ENCODE results near the gene RPL36.
A peak's percentile ranks its signal among the peaks of the same experiment; 100 is the strongest.
"Not testable (repeated sequence)": the region's sequence is repeated elsewhere in the genome, so short reads cannot be mapped to it uniquely, and the experiment has no call there.

RPL36 gene

GRCh38 chr19:5688262-5688881 is 1.7 kb upstream of the RPL36 start:
- not testable (repeated sequence) for DNase-seq

DNA sequence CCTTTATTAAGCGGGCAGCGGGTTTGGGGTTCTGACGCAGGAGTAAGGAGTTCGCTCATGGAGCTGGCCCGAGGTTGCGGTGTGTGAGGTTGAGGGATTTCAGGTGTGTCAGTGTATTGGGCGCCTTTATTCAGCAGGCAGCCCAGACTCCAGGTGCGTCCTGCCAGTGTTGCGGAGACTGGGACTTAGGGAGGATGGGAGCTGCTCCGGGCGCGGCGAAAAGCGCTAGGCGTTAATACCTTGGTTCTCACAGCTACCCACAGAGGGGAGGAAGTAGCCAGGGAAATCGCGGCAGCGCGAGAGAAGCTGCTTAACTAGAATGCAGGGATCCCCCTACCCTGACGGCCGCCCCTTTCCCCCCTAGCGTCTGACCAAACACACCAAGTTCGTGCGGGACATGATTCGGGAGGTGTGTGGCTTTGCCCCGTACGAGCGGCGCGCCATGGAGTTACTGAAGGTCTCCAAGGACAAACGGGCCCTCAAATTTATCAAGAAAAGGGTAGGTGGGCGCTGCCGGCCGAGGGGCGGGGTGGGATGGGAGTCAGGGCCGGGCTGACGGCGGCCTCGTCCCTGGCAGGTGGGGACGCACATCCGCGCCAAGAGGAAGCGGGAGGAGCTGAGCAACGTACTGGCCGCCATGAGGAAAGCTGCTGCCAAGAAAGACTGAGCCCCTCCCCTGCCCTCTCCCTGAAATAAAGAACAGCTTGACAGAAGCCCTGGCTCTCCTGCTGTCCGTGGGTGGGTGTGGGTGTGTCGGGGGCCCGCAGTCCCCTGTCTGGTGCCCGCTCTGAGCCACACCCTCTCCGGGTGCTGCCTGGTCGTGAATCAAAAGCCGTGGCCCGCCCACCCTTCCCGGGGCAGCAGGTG is 1.1 kb downstream of the RPL36 start:
- peak in 17 of 51 donors; percentile 8 to 45 (median 24) for DNase-seq

- peak in 3 of 51 donors; percentile 11 to 45 (median 24) for DNase-seq
Observed at GRCh38 chr19:5691822-5692722, 2.0 kb downstream of the RPL36 start.

DNA sequence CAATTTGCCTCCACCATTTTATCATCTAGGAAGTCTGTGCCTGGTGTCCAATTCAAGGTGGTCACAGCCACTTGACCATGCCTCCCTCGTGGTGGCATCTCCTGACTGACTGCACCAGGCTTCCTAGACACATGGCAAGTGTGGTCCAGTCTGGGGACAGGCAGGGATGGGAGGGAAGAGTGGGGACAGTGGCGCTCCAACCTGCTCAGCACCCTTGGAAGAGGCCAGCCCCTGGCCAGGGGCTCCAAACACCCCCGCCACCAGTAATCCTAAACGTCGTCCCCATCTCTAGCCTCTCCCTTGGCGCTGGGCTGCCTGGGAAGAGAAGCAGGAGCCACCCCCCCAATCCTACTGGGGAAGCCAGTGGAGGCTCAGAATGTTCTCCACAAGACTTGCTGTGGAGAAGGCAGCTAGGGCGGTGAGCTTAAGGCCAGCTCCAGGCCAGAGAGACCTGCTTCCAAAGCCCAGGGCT is 2.7 kb downstream of the RPL36 start:
- DNase-seq, result no peak

- no peak for DNase-seq
Observed at GRCh38 chr19:5693195-5694166, 3.4 kb downstream of the RPL36 start.

DNA sequence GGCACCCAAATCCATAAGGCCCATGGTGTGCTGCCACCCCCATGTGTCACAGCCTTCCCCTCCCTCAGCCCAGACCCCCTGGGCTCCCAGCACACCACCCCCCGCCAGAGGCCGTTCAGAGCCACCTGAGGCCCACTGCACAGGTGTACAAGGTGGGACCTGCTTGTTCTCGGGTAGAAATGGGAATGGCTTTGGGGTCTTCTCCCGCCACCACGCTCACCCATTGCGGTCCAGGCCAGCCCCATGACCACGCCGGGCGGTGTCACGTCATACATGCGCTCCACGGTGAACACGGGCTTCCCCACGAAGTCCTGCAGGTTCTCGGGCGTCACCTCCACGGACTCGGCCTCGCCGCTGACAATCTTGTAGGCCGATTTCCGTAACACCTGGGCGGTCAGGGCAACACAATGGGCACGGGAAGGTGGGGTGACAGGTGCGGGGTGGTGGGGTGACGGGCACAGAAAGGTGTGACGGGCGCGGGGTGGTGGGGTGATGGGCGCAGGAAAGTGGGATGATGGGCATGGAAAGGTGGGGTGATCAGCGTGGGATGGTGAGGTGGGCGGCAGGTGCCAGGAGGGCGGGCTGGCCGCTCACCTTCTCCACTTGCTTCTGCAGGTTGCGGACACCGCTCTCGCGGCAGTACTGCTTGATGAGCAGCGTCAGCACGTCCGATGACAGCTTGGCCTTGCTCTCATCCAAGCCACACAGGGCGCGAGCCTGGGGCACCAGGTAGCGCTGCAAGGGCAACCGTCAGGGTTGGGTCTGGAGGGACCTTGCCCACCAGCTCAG is 4.3 kb downstream of the RPL36 start:
- no peak for DNase-seq

DNA sequence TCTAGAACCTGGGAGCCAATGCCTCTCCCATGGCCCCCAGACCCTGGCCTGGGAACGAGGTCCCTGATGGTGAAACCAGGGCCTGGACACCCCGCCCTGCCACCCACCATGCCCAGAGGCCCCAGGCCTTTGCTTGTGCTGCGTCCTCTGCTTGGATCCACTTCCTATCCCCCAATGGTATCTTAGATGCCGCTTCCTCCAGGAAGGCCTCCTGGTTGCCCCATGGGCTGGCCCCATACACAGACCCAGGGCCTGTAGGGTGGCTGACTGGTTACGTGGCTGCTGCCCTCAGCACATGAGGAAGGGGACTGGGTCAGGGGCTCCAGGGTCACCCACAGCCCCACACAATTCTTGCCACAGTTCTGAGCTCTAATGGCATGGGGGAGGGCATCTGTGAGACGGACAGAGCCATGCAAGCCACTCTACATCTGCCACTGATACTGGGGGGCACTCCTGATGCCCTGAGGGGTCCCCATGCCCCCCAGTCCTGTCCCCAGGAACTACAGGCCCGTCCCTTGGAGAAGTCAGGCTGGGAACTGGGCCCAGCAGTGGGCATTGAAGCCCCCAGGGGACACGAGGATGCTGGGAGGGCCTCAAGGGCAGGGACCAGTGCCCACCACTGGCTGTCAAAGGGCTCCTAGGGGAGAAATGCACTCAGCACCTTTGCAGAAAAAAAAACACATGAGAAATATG is 5.0 kb downstream of the RPL36 start:
- no peak for DNase-seq

DNA sequence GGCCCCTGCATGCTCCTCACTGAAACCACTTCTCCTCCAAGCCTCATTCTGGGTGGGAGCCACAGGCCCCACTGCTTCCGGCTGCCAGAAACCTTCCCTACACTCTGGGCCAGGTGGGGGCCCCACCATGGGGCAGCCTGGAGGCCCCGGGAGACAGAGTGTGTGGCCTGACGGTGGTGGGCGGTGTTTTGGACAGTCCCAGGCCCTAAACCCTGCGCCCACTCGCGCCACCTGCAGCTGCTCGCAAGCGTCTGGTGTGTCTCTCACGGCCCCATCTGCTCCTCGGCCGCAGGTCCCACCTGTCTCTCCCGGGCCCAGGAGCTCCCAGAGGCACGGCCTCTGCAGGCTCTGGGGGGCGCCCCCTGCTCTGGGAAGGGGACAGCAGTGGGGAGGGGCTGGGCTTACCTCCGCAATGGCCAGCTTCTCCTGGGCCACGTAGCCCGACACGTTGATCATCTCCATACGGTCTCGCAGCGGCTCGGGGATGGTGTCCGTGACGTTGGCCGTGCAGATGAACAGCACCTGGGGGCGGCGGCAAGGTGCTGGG is 5.6 kb downstream of the RPL36 start:
- DNase-seq, result no peak

GRCh38 chr19:5696196-5697021 is 6.3 kb downstream of the RPL36 start:
- no peak for DNase-seq

- no peak for DNase-seq
Observed at GRCh38 chr19:5697022-5697889, 7.2 kb downstream of the RPL36 start.

DNA sequence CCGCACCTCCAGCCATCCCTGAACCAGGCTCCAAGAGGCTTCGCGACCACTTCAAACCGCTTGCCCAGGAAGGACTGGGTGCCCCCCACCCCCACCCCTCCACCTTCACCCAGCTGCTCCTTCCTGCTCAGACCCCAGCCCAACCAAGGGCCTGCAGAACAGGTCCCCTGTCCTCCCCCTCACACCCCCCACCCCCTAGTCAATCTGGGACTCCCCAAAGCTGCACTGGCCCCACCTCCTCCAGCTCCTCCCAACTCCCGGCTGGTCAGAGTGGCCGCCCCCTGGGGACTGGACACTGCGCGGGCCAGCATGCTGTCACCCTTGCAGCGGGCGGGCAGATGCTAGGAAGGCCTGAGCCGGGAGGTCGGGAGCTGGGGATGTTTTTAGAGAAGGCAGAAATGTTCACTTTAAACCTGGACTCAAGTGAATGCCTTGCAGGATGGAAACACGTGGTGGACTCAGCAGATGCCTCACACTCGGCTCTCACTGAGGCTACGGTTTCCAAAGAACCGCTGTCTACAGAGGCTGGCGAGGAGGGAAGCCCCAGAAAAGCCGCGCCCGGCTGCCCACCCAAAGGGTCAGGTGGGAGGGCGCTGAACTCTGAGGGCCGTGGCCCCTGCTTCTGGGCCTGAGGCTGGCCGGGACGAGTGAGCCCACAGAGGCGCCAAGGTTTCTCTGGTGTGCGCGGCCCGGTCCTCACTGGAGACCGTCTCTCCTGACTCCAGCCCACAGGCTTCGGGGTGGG is 8.0 kb downstream of the RPL36 start:
- DNase-seq, result no peak

DNA sequence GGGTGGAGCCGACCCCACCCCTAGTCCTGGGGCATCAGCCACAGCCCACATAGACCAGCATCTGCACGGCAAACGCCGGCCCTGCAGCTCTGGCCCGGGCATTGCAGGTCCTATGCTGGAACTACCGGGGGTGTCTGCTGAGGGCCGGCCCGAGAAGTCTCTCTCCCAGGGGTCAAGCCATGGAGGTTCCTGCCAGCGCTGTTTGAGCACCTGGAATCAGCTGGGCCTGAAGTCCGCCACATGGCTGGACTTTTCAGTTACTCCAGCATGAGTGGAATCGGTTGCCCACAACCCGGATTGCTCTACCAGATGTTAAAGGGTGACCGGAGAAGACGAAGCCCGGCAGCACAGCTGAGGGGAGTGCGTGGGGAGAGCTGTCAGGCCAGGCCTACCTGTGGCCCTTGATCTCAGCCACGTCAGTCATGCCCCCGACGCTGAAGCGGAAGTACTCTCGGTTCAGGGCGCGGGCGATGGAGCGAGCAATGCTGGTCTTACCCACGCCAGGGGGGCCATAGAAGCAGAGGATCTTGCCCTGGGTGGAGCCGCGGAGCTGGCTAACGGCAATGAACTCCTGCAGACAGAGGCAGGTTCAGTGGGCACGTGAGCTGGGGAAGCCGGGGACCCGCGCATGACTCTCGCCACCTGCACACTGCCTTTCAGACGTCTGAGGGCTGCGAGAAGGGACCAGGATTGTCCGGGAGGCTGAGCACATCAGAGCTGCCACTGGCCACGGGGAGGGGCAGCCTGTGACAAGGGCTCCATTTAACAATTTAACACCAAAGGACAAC is 8.7 kb downstream of the RPL36 start:
- DNase-seq, result no peak

DNA sequence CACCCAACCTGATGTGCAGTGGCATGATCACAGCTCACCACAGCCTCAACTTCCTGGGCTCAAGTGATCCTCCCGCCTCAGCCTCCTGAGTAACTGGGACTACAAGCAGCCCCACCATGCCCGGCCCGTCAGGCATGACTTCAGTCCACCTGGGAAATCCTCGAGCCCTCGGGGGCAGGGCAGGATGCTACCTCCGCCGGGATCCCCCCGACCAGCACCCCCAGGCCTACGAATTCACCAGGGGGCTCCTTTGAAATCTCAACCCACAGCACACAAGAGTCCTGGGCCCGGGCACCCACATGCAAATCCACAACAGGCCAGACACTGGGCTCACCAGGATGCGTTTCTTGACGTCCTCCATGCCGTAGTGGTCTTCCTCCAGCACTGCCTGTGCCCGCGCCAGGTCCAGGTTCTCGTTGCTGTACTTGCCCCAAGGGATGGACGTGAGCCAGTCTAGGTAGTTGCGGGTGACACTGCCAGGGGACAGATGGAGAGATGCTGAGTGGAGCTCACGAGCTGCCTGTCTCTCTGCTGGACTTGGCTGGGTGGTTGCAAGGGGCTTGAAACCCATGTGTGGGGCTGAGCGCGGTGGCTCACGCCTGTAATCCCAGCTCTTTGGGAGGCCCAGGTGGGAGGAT is 10.5 kb downstream of the RPL36 start:
- no peak for DNase-seq

DNA sequence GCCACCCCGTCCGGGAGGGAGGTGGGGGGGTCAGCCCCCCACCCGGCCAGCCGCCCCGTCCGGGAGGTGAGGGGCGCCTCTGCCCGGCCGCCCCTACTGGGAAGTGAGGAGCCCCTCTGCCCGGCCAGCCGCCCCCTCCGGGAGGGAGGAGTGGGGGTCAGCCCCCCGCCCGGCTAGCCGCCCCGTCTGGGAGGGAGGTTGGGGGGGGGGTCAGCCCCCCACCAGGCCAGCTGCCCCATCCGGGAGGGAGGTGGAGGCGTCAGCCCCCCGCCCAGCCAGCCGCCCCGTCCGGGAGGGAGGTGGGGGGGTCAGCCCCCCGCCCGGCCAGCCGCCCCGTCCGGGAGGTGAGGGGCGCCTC is 11.9 kb downstream of the RPL36 start:
- not testable (repeated sequence) for DNase-seq
